Stimulated activated CD4-positive, alpha-beta T cell treated with anti-CD3 and anti-CD28 coated beads, Interleukin-2, amount 100 ng/mL, for 48 hours (primary cell): Measurements from ENCODE around the gene RMND5B.
A peak's percentile ranks its signal among the peaks of the same experiment; 100 is the strongest.
"Not testable (repeated sequence)": the region's sequence is repeated elsewhere in the genome, so short reads cannot be mapped to it uniquely, and the experiment has no call there.

Experiments
- DNase-seq, 2 donors: peaks; one replicate each; pipeline ENCODE4 v3.0.0-alpha.2; 2020

Gene RMND5B

DNA sequence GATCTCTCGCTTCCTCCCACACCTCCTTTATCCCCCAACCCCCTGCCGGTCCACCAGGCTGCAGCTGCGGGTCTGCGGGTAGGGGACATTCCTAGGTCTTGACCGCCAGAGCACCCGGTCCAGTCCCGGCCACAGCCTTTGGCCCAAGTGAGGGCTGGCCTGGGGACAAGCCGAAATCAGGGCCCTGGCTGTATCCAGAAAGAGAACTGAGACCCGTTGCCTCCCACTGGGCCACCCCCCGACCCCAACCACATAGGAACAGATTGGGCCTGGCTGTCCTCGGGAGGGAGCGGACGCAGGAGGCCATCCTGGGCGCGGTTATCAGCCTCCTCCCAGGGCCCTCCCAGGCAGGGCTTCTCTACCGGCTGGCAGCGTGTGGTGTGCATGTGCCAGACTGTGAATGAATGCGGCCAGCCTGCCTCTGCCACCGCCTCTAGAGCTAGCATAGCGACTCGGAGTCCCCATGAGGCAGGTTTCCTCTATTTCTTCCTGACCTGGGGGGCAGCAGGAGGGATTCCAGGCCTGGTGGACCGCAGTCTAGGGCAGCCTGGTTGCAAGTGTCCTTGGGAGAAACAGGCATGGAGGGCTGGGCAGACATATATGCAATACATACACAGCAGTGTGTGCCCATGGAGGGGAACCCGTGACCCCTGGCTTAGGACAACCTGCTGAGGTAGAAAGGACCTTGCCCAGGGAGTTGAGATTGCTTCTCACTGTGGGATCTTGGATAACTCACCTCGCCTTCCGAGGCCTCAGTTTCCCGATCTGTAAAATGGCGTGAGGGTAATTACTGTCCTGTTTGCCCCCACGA lies 16.3 kb upstream of the RMND5B start:
- peak; percentile 10 to 32 for DNase-seq

DNA sequence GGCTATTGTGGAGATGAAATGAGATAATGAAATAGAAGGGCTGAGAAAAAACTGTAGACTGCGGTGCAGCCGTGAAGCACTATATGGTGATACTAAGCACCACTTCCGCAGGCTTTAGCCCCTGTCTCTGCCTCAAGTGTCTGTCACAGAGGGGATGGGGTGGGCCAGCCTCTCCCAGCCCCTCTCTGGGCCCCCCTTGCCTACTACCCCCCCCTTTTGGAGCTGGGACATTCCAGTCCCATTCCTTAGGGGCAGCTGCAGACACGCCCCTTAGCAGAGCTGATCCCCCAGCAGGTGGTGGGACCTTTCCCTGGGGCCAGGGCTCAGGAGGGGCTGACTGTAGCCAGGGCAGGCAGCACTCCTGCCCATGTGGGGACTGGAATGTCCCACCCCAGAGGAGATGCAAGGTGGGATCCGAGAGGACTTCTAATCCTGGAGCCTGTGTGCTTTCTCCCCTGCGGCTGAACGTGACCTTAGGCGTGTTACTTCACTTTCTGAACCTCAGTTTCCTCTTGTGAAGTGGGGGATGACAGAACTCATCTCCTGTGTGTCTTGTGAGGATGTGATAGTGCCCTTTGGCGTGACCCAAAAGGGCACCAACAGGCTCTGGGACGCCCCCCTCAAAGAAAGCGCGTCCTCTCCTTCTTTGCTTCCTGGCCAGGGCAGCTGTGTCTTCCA lies 15.5 kb upstream of the RMND5B start:
- DNase-seq, result no peak

DNA sequence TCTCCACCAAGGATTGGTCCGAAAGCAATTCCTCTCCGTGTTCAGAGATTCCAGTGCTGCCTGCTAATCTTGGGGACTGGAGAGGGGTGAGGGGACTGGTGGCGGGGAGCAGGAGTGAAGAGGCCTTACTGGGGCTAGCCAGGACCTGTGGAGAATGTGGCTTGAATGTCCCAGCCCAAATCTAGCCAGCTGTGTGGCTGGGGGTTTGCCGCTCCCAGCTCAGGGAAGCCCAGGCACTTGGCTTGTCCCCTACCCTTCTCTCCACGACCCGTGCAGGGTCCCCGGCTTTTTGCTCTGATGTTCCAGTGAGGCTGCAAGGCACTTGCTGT lies 15.0 kb upstream of the RMND5B start:
- no peak for DNase-seq

DNA sequence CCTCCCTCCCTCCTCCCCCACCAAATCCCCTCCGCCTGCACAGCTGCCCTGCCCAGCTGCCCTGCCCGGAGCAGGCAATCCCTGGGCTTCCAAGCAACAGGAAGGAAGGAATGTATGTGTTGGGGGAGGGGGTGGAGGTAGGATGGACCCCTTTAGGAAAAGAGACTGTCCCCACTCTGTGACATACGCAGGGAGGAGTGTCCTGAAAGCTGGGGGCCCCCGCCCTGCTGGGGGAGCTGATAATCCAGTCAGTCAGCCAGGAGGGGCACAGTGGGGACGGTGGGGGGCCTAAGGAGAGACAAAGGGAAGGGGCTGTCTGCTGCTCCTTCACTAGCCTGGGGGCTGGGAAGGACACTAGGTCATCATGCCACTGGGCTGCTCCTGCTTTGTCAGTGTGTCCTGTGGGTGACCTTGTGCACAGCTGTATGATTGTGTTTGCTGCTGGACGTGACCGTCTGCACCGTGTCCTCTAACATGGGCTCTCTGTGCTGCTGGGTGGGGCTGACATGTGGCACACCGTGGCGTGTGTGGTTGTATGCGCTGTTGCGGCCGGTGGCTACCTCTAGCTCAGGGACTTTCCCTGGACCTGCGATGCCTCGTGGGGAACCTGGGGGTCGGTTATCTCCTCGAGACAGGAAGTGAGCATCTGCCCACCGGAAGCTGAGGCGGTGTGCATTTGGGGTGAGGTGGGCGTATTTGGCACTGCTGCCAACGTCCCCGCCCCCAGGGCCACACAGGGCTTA lies 14.5 kb upstream of the RMND5B start:
- peak in 1 of 2 donors; percentile 30 for DNase-seq

DNA sequence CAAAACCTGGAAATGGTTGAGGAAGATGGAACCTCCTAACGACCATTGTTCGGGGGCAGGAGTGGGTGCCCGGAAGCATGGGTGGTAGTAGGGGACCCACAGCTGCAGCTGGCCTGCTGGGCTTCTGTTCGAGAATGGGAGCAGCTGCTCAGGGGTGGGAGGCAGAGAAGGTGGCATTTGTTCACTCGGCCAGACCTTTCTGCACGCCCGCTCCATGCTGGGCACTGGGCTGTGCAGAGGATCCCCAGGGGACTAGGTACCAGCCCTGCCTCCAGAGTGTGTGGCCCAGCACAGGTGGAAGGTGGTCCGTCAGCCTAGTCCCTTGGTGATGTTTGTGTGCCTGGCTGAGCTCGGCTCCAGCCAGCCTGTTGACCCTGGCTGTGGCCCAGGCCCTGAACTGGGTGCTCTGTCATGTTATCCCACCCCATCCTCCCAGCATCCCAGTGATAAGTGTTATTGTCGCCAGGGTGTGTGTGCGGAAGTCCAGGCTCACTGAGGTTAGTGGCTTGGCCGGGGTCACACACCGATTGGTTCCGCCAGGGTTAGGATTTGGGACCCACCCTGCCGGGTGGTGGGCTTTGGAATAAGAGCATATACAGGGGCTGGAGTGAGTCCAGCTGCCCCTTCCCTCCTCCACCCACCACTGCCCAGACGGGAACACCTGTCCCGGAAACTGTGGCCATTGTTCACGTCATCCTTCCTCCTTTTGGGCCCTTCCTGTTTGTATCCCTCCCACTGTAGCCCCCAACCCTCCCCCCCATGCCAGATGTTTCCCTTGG lies 12.7 kb upstream of the RMND5B start:
- DNase-seq, result no peak

DNA sequence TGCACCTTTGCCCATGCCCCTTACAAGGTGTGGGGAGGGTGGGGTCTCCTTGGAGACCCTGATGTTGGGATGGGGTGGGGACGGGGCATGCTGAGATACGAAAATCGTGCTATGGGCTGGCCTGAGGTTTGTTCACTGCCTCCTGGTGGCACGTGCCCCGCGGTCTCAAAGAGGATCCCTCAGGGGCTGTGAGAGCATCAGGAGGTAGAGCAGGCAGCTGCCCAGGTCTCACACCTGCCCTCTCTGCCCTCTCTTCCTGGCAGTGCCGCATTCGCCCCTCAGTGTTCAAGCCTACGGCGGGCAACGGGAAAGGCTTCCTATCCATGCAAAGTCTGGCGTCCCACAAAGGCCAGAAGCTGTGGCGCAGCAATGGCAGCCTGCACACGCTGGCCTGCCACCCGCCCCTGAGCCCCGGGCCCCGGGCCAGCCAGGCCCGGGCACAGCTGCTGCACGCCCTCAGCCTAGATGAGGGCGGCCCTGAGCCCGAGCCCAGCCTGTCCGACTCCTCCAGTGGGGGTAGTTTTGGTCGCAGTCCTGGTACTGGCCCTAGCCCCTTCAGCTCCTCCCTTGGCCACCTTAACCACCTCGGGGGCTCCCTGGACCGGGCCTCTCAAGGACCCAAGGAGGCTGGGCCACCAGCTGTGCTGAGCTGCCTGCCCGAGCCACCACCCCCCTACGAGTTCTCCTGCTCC lies 10.8 kb upstream of the RMND5B start:
- no peak for DNase-seq

DNA sequence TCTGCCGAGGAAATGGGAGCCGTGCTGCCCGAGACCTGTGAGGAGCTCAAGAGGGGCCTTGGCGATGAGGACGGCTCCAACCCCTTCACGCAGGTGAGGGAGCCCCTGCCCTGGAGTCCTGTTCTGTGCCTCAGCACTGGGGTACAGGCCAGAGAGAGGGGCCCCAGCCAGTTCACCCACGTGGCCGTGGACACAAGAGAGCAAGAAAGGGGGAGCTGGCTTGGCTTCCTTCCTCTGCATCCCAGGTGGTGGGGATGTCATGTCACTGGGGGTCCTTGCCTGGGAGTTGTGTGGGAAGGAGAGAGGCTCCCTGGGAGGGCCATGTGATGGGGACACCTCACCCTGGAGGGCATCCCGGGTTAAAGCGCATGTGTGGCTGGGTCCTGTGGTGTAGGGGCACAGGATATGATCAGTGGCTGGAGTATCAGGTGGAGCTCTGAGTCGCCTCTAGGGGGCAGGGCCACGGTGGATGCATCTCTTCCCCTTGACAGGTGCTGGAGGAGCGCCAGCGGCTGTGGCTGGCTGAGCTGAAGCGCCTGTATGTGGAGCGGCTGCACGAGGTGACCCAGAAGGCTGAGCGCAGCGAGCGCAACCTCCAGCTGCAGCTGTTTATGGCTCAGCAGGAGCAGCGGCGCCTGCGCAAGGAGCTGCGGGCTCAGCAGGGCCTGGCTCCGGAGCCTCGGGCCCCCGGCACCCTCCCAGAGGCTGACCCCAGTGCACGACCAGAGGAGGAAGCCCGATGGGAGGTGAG lies 10.0 kb upstream of the RMND5B start:
- DNase-seq, result peak; percentile 65 to 69

DNA sequence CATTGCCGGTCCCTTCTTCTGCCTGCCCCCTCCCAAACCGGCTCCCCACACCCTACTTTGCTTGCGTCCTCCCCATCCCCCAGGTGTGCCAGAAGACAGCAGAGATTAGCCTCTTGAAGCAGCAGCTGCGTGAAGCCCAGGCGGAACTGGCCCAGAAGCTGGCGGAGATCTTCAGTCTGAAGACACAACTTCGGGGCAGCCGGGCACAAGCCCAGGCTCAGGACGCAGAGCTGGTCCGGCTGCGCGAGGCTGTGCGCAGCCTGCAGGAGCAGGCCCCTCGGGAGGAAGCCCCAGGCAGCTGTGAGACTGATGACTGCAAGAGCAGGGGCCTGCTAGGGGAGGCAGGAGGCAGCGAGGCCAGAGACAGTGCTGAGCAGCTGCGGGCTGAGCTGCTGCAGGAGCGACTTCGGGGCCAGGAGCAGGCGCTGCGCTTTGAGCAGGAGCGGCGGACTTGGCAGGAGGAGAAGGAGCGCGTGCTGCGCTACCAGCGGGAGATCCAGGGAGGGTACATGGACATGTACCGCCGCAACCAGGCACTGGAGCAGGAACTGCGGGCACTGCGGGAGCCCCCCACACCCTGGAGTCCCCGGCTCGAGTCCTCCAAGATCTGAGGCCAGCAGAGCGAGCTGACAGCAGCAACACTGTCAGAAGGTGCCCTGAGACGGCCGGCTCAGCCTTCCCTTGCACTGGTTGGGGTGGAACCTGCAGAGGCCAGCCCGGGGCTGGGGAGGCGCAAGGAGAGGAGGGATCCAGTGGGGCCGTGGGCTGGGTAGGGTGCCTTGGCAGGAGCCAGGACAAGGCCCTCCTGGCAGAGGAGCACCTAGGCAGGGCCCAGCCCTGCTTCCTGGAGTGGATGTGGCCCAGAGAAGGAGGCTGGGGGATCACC lies 9.2 kb upstream of the RMND5B start:
- no peak for DNase-seq

DNA sequence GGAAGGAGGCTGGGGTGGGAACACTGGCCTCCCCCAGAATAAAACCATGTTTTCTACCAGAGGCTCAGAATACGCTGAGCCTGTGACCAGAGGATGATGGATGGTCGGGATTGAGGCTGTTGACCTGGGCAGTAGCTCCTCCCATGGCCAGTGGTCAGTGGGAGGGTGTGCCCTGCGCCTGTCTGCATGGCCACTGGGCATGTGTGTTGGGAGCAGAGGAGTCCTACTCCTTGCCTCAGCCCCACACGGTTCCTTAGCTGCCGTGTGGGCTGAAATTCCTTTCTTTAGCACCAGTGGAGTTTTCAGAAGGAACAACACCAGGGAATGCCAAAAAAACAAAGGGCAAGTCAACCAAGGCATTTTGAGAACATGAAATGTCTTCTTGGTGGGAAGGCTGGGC lies 8.5 kb upstream of the RMND5B start:
- no peak for DNase-seq

DNA sequence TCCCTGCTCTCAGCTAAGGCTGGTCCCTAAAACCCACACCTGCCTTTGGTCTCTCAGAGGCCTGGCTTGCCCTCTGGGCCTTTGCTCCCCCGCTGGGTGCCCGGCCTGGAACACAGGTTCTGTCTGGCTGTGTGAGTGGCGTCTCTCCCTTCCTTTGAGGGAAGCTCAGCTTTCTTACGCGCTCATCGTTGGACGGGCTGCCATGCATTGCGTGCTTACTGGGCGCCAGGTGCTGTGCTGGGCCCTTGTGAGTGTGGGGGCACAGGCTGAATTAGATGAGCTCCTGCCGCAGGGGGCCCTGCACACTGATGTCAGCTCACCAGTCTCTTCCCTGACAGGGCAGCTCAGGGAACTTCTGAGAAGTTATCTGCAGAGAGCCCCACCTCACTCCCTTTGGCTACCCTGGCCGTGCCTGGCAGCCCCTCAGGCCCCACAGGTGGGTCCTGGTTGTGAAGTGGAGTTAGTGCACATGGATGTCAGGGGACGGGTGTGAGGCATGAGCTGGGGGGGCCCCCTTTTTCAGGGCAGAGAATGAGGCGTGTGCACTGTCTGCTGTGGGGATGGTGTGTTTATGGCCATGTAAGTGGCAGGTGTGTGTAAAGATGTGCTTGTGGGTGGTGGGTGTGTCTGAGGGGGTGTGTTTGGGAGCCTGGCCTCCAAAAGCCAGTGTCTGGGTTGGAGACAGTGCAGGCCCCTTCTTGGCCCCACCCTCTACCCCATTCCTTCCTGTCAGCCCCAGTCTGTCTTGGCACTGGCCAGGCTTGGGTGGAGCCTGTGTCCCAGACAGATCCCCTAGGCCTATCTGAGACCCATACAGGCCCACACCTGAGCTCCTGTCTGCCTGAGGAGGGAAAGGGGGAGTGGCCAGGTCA lies 7.5 kb upstream of the RMND5B start:
- DNase-seq, result no peak

DNA sequence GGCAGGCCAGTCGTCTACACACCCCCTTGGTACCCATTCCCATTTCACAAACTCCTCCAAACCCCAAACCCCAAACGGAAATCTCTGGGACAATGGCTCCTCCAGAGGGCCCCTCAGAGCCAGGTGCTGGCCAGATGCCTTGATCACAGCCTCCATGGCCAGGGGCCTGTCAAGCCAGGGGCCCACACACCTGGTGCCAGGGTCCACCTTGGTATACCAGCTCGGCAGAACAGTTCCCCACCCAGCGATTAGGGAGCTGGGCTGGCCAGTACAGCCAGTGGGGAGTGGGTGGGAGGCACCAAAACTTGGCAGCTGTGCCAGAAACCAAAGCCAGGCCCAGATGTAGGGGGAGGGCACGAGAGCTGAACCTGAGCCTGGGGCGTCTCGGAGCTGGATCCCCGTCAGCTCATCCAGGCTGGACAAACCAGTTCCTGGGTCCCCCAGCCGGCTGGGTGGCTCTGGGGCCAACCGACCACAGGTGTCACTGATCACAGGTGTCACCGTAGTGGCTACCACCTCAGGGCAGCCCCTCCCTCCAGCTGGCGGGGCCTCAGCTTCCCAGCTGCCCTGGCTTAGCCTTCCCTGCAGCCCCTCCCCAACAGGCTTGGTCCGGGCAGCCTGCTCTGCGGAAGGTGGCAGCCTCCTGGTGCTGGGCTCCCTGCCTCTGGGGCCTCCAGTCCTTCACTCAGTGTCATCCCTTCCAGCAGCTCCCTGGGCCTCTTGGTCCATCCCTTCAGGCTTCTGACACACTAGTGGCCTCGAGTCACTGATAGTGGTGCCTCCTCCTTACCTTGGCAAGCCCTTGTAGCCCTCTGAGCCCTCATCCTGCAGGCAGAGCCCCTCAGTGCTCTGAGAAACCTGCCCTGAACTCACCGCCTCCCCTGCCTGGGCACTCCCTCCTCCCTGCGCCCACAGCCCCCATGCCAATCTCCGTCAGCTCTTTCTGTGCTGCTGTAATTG lies 6.6 kb upstream of the RMND5B start:
- no peak for DNase-seq

DNA sequence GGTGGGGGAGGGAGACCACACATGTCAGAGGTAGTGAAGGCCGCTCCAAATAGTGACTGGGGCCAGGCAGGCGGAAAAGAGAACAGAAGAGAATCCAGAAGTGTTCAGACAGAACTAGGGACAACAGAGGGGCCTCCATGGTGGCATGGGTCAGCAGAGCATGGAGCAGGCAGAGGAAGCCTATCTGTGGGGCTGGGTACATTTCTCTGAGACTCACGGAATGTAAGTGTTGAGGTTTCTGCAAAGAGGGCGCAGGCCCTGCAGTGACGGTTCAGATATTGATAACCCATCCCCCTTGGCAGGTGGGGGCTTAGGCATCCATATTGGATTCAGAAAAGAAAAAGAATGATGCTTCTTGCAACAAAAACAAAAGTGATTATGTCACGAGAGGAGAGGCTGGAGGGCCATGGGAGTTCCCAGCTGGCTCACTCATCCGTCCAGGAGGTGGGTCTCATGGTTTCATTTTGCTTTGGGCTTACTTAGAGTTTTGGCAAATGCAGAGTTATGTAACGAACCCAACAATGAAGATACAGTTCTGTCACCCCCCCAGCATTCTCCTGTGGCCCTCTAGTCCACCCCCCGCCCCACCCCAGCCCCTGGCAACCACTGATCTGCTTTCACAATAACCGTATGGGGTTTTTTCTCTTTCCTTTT lies 5.4 kb upstream of the RMND5B start:
- DNase-seq, result no peak

DNA sequence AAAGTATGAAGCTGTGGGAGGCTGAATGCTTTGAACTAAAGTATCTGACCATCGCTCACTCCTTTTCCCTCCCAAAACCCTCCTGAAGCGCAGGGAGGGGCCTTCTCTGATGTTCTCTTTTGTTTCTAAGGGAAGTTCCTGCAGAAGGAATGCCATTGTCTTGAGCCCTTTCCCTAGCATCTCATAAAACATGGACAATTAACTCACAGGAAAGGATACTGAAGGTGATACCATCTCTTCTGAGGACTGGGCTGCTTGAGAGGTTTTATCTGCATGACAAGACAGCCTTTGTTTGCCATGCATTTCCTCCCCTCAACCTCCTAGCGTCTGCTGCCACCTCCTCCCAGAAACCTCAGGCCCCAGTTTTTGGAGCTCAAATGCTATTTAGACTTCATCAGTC lies 4.3 kb upstream of the RMND5B start:
- DNase-seq, result no peak

DNA sequence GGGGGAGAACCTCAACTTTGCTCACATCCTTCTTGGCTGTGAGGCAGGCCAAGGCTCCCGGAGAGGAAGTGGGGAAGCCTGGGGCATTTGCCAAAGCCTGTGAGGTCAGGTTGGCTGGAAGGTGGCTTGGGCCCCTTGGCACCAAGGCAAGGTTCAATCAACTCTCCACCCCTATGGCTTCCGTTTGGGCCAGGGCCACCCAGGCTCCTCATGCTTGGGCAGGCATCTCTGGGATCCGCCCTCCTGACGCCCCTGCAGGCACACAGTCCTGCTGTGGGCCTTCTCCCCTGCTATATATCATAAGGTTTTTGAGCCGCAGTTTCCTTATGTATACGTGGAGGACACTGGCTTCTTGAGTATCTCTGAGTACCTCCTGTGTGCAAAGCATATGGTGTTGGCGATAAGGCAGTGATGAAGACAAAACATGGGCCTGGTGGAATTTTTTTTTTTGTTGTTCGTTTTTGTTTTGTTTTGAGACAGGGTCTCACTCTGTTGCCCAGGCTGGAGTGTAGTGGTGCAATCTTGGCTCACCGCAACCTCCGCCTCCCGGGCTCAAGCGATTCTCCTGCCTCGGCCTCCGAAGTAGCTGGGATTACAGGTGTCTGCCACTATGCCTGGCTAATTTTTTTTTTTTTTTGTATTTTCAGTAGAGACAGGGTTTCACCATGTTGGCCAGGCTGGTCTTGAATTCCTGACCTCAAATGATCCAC lies 3.4 kb upstream of the RMND5B start:
- DNase-seq, result not testable (repeated sequence)

DNA sequence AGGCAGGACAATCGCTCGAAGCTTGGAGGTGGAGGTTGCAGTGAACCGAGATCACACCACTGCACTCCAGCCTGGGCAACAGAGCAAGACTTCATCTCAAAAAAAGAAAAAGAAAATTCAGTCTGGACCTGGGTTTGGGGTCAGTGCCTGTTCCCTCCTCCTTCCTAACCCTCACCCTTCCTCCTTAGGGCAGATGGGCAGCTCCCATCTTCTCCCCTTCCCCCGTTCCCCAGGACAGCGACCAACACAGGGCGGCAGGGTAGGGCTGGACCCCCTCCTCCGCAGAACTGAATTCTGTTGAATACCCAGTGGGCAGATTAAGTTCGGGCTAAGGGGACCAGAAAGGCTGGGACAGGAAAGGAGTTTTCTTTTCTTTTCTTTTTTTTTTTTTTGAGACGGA lies 1.5 kb upstream of the RMND5B start:
- no peak for DNase-seq

DNA sequence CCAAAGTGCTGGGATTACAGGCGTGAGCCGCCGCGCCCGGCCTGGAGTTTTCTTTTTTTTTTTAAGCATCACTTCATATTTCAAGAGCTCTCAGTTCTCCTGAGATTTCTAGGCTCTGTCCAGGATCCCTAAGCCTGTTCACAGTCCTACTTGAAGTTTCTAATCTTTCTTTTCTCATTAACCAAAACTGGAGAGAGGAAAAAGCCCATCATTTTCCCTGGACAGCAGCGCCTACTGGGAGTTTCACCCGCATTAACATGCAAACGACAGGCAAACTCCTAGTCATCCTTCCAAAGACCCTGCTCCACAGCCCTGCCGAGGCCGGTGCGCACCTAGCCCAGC lies 609 bp upstream of the RMND5B start:
- not testable (repeated sequence) for DNase-seq

DNA sequence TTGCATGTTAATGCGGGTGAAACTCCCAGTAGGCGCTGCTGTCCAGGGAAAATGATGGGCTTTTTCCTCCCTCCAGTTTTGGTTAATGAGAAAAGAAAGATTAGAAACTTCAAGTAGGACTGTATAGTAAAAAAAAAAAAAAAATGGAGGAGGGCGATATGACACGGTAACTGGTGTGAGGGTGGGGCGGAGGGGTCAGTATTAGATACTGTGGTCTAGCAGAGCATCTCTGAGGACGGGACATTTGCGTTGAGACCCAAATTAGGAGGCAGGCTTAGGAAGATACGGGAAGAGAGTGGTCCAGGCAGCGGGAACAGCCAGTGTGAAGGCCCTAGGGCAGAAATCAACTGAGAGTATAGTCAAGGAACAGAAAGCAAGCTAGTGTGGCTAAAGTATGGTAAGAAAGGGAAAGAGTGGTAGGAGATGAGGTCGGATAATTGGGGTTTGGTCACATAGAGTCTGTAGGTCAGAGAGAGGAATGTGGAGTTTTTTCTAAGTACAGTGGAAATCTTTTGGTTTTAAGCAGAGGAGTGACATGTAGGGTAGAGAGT lies 707 bp downstream of the RMND5B start:
- no peak for DNase-seq
